Measurements from ENCODE around the gene SYTL3. TPM values are rescaled to one million over a fixed set of nuclear protein-coding genes. Genes with fewer than 3 reads are reported as not detected.

SYTL3 gene
- total RNA-seq, 2 donors from 2014 or later = 0.58 to 0.79 TPM

DNA sequence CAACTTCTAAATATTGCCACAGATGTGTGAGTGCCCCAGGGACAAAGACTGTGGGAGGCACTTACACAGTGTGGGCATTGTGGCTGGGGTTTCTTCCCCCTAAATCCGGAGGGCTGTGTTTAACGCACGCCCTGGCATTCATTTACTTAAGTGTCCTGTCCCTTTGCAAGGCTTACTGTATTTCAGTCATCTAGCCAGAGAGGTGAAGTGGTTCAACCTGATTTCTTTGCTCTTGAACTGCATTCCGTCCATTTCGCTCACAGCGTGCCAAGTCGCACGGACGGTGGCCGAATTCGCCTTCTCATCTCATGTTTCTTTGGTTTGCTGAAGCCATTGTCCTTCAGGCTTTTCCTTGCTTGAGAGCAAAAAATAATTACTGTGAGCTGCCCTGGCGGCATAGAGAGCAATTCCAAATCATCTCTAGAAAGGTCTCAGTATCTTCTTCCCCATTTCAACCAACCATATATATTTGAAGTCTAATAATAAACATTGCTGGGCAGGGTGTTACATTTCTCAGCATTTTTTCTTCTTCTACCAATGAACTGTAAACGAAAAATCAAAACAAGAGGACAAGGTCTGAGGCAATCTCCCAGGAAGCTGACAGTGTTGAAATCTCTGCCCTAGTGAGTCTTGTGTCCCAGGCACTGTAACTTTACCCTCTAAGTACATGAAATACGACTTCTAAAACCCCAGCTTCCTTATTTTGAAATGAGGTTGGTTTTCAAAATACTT, 16.9 kb downstream of the SYTL3 start:
- H3K27me3 ChIP-seq (ENCODE audit: control insufficient read depth, insufficient read depth, low read length, poor library complexity, severe bottlenecking) = peaks cover 10% of the 10 kb centered on the region
- H3K9me3 ChIP-seq (ENCODE audit: control insufficient read depth, low read length) = no peaks in the 10 kb centered on the region
- no peak overlapping the region for H3K27ac ChIP-seq (ENCODE audit: low read depth, low read length)
- peak; percentile 25 for DNase-seq
- H3K27ac Mint-ChIP-seq = no peak overlapping the region
- H3K4me1 ChIP-seq (ENCODE audit: control insufficient read depth, insufficient read depth, low read length) = no peaks in the 10 kb centered on the region
- 92 to 93% methylated on average over 11 to 14 of the region's 14 CpGs for WGBS, 2 experiments (ENCODE audit: insufficient coverage in 1 of 2, insufficient read length in 1 of 2)
- H3K4me3 Mint-ChIP-seq = no peak overlapping the region
- H3K9me3 Mint-ChIP-seq = no peaks in the 10 kb centered on the region
- TF ChIP-seq, protein P1, sequence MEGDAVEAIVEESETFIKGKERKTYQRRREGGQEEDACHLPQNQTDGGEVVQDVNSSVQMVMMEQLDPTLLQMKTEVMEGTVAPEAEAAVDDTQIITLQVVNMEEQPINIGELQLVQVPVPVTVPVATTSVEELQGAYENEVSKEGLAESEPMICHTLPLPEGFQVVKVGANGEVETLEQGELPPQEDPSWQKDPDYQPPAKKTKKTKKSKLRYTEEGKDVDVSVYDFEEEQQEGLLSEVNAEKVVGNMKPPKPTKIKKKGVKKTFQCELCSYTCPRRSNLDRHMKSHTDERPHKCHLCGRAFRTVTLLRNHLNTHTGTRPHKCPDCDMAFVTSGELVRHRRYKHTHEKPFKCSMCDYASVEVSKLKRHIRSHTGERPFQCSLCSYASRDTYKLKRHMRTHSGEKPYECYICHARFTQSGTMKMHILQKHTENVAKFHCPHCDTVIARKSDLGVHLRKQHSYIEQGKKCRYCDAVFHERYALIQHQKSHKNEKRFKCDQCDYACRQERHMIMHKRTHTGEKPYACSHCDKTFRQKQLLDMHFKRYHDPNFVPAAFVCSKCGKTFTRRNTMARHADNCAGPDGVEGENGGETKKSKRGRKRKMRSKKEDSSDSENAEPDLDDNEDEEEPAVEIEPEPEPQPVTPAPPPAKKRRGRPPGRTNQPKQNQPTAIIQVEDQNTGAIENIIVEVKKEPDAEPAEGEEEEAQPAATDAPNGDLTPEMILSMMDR (conservative IDR thresholded peaks at IDR 0.05) = no peak
- H3K36me3 Mint-ChIP-seq (ENCODE audit: low read depth) = no peaks in the 10 kb centered on the region
- no peaks in the 10 kb centered on the region for H3K36me3 ChIP-seq (ENCODE audit: control insufficient read depth, insufficient read depth, low read length)
- peaks cover 8% of the 10 kb centered on the region for H3K27me3 Mint-ChIP-seq (ENCODE audit: insufficient read depth)
- no peak overlapping the region for H3K9ac ChIP-seq (ENCODE audit: extremely low read depth, low read length, poor library complexity, severe bottlenecking)
- H3K4me1 Mint-ChIP-seq = peaks cover 11% of the 10 kb centered on the region
- H3K4me3 ChIP-seq (ENCODE audit: low read length) = no peak overlapping the region

DNA sequence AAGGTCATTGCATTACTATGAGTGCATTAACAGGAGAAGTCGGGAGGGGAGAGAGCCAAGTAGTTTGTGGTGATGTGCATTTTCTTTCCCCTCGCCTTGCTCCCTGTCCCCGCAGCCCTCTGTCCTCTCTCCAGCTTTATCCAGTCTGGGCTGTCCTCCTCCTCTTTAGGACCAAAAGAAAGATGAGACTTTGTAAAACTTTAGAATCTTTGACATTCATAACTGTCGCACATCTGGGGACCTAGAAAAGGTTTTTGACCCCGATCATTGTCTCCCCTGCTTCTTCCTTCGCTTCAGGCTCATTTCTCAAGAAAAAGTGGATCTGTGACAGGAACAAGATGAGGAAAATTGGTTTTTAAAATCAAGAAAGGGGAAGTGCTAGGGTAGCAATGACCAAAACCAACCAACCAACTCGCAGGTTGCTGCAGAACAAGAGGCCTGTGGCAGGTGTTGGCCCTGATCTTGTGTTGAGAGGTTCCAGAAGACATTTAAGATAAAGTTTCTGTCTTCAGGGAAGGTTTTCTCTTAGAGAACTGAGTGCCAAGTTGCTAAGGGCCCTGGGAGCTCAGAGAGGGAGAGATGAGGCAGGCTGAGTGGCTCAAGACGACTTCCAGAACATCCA, 17.6 kb downstream of the SYTL3 start:
- H3K9ac ChIP-seq (ENCODE audit: extremely low read depth, low read length, poor library complexity, severe bottlenecking) = no peak overlapping the region
- H3K9me3 Mint-ChIP-seq = no peaks in the 10 kb centered on the region
- DNase-seq = peak; percentile 33
- no peaks in the 10 kb centered on the region for H3K9me3 ChIP-seq (ENCODE audit: control insufficient read depth, low read length)
- H3K27ac ChIP-seq (ENCODE audit: low read depth, low read length) = no peak overlapping the region
- H3K27me3 ChIP-seq (ENCODE audit: control insufficient read depth, insufficient read depth, low read length, poor library complexity, severe bottlenecking) = peaks cover 10% of the 10 kb centered on the region
- H3K4me1 Mint-ChIP-seq = peaks cover 11% of the 10 kb centered on the region
- no peak overlapping the region for H3K27ac Mint-ChIP-seq
- TF ChIP-seq, protein P1 (conservative IDR thresholded peaks at IDR 0.05) = no peak
- H3K4me3 Mint-ChIP-seq = no peak overlapping the region
- no peaks in the 10 kb centered on the region for H3K36me3 Mint-ChIP-seq (ENCODE audit: low read depth)
- no peaks in the 10 kb centered on the region for H3K4me1 ChIP-seq (ENCODE audit: control insufficient read depth, insufficient read depth, low read length)
- peaks cover 8% of the 10 kb centered on the region for H3K27me3 Mint-ChIP-seq (ENCODE audit: insufficient read depth)
- 95 to 100% methylated on average over 1 to 8 of the region's 8 CpGs for WGBS, 2 experiments (ENCODE audit: insufficient coverage in 1 of 2, insufficient read length in 1 of 2)
- H3K4me3 ChIP-seq (ENCODE audit: low read length) = no peak overlapping the region
- no peaks in the 10 kb centered on the region for H3K36me3 ChIP-seq (ENCODE audit: control insufficient read depth, insufficient read depth, low read length)

DNA sequence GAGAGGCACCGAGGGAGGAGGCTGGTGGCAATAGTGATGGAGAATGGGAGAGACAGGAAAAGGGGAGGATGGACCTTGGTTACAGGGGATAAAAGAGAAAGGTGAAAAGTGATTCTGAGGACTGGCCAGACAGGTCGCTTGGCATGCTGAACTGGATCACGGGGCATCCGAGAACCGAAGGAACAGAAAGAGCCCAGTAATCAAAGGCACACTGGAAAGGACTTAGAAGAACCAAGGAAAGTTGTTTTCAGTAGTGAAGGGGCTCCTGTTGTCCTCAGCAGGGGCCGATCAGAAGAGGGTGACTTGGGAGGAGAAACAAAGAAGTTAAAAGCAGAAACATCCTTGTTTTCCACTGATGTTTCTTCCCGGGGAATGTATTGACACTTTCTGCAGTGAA, 18.9 kb downstream of the SYTL3 start:
- H3K36me3 ChIP-seq (ENCODE audit: control insufficient read depth, insufficient read depth, low read length) = no peaks in the 10 kb centered on the region
- WGBS, 2 experiments (ENCODE audit: insufficient coverage in 1 of 2, insufficient read length in 1 of 2) = 88 to 90% methylated on average over 7 of the region's 7 CpGs
- Mint-ChIP-seq H3K27ac (no peak overlapping the region), H3K9me3 (no peaks in the 10 kb centered on the region), H3K4me1 (peaks cover 2% of the 10 kb centered on the region), H3K27me3 (ENCODE audit: insufficient read depth) (peaks cover 6% of the 10 kb centered on the region), H3K36me3 (ENCODE audit: low read depth) (no peaks in the 10 kb centered on the region), H3K4me3 (no peak overlapping the region)
- H3K9me3 ChIP-seq (ENCODE audit: control insufficient read depth, low read length) = no peaks in the 10 kb centered on the region
- no peaks in the 10 kb centered on the region for H3K4me1 ChIP-seq (ENCODE audit: control insufficient read depth, insufficient read depth, low read length)
- DNase-seq = peak; percentile 34
- no peak overlapping the region for H3K4me3 ChIP-seq (ENCODE audit: low read length)
- H3K27me3 ChIP-seq (ENCODE audit: control insufficient read depth, insufficient read depth, low read length, poor library complexity, severe bottlenecking) = peaks cover 10% of the 10 kb centered on the region
- no peak overlapping the region for H3K27ac ChIP-seq (ENCODE audit: low read depth, low read length)
- H3K9ac ChIP-seq (ENCODE audit: extremely low read depth, low read length, poor library complexity, severe bottlenecking) = no peak overlapping the region
- TF ChIP-seq, protein P1 (conservative IDR thresholded peaks at IDR 0.05) = no peak

Measured in endodermal cell (in vitro differentiated cells).